SK-N-SH treated with all-trans-retinoic acid at 6 μM for 48 hours (cell line): ENCODE results near the gene ST3GAL4.

Experiments
- ATAC-seq: fragments of 200-7000 bp; cut with Tn5 transposase; 3 replicates; pipeline ENCODE4 v1.9.1; 2020; ENCODE audit warnings: mild to moderate bottlenecking, moderate library complexity
- ARNTL ChIP-seq: fragments of 450-650 bp; formaldehyde crosslinking; IDR thresholded peaks from 2 replicates; pipeline ENCODE4 v1.5.0; 2020; ENCODE audit warnings: low read depth, mild to moderate bottlenecking, moderate library complexity, borderline replicate concordance
- BACH2 ChIP-seq: fragments of 250-450 bp; sonication (Bioruptor Pico); IDR thresholded peaks from 2 replicates; pipeline ENCODE4 v1.9.0; 2021; ENCODE audit warnings: mild to moderate bottlenecking, borderline replicate concordance
- CSDC2 ChIP-seq: fragments of 250-450 bp; sonication (Bioruptor Pico); IDR thresholded peaks from 2 replicates; pipeline ENCODE4 v1.5.0; 2020; ENCODE audit warnings: mild to moderate bottlenecking, moderate library complexity
- ESRRG ChIP-seq: fragments of 250-450 bp; sonication (Bioruptor Pico); IDR thresholded peaks from 2 replicates; pipeline ENCODE4 v1.6.1; 2021; ENCODE audit warnings: mild to moderate bottlenecking
- ISL1 ChIP-seq: fragments of 250-450 bp; sonication (Bioruptor Pico); IDR thresholded peaks from 2 replicates; pipeline ENCODE4 v2.1.2; 2022; ENCODE audit warnings: mild to moderate bottlenecking, moderate library complexity
- OSR1 ChIP-seq: fragments of 250-450 bp; sonication (Bioruptor Pico); IDR thresholded peaks from 2 replicates; pipeline ENCODE4 v1.8.0; 2022; ENCODE audit warnings: moderate library complexity, mild to moderate bottlenecking, inconsistent platforms
- PPARA ChIP-seq: fragments of 250-450 bp; sonication (Bioruptor Pico); IDR thresholded peaks from 2 replicates; pipeline ENCODE4 v1.5.0; 2020; ENCODE audit warnings: mild to moderate bottlenecking, borderline replicate concordance
- RARB ChIP-seq: fragments of 250-450 bp; sonication (Bioruptor Pico); IDR thresholded peaks from 2 replicates; pipeline ENCODE4 v1.8.0; 2021; ENCODE audit warnings: mild to moderate bottlenecking, moderate library complexity
- SNAI2 ChIP-seq: fragments of 250-450 bp; sonication (Bioruptor Pico); IDR thresholded peaks from 2 replicates; pipeline ENCODE4 v1.5.0; 2020; ENCODE audit warnings: mild to moderate bottlenecking, moderate library complexity
- TCF4 ChIP-seq: fragments of 250-450 bp; sonication (Bioruptor Pico); IDR thresholded peaks from 2 replicates; pipeline ENCODE4 v1.8.0; 2021; ENCODE audit warnings: mild to moderate bottlenecking, moderate library complexity, borderline replicate concordance
- ZC3H10 ChIP-seq: fragments of 250-450 bp; sonication (Bioruptor Pico); IDR thresholded peaks from 2 replicates; pipeline ENCODE4 v1.5.1; 2021; ENCODE audit warnings: mild to moderate bottlenecking, moderate library complexity
- ZFP3 ChIP-seq: fragments of 250-450 bp; sonication (Bioruptor Pico); IDR thresholded peaks from 2 replicates; pipeline ENCODE4 v1.5.0; 2020; ENCODE audit warnings: mild to moderate bottlenecking, moderate library complexity
- ZFP30 ChIP-seq: fragments of 450-650 bp; formaldehyde crosslinking; IDR thresholded peaks from 2 replicates; pipeline ENCODE4 v1.5.0; 2022; ENCODE audit warnings: mild to moderate bottlenecking, moderate library complexity
- ZNF565 ChIP-seq: fragments of 450-650 bp; formaldehyde crosslinking; conservative IDR thresholded peaks from 2 replicates; pipeline ENCODE4 v1.5.0; 2020; ENCODE audit warnings: low read depth, mild to moderate bottlenecking, moderate library complexity
- ZNF70 ChIP-seq: fragments of 450-650 bp; formaldehyde crosslinking; IDR thresholded peaks from 2 replicates; pipeline ENCODE4 v1.5.0; 2020; ENCODE audit warnings: mild to moderate bottlenecking, moderate library complexity
- ZNF8 ChIP-seq: fragments of 450-650 bp; formaldehyde crosslinking; IDR thresholded peaks from 2 replicates; pipeline ENCODE4 v1.5.0; 2020; ENCODE audit warnings: mild to moderate bottlenecking, moderate library complexity
- TF ChIP-seq, protein P1 (sequence below): fragments of 250-450 bp; sonication (Bioruptor Pico); IDR thresholded peaks from 2 replicates; pipeline ENCODE4 v1.5.1; 2021; ENCODE audit warnings: mild to moderate bottlenecking, moderate library complexity
- TF ChIP-seq, protein P2 (sequence below): fragments of 250-450 bp; sonication (Bioruptor Pico); IDR thresholded peaks from 2 replicates; pipeline ENCODE4 v1.5.0; 2020; ENCODE audit warnings: mild to moderate bottlenecking, moderate library complexity
- TF ChIP-seq, protein P3 (sequence below): fragments of 250-450 bp; sonication (Bioruptor Pico); IDR thresholded peaks from 2 replicates; pipeline ENCODE4 v1.8.0; 2021; ENCODE audit warnings: low read depth, mild to moderate bottlenecking, moderate library complexity, borderline replicate concordance
- TF ChIP-seq, protein P4 (sequence below): fragments of 250-450 bp; sonication (Bioruptor Pico); IDR thresholded peaks from 2 replicates; pipeline ENCODE4 v1.5.1; 2020; ENCODE audit warnings: low read depth, mild to moderate bottlenecking, moderate library complexity

The ST3GAL4 gene

DNA sequence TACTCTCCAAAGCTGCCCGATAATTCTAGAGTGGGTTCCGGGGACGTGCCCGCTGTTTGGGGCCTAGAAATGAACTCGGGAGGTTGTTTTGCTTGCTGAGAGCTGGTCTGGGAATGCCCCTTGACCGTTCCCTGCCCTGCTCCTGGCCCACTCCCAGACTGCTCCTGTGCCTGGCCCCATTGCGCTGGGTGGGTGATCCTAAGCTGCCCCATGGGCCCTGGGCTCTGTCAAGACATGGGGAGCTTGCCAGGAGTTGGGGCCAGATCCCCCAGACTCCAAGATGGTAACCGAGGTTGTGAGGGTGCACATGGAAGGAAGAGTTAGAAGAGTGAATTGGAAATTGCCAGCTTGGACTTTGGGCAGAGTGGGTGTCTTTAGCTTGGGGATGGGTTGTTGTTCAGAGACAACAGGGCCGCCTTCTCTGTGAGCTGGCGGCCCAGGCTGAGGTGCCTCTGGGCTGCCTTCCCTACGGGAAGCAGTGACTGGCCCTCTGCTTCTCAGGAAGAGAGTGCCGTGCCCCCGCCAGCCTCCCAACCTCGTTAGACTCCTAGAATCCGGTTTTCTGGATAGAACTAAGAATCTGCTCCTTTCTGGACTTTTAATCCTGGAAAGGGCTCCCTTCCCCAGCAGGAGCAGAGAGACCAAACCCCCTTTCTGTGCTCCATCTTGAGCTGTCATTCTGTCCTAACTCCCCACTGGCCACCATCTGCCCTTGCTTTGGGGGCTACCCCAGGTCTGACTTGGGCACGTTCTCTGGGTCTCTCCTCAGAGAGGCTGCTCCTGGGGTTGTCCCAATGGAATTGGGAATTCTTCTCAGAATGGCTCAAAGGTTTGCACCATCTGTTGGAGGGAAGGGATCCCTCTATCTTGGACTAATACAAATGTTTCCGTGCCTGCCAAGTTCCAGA is 1.8 kb downstream of the ST3GAL4 start:
- no peak for ATAC-seq
- TF ChIP-seq RARB (no peak), BACH2 (CRISPR knock-in tag) (no peak), PPARA (CRISPR knock-in tag) (no peak), OSR1 (CRISPR knock-in tag) (no peak), ESRRG (CRISPR knock-in tag) (no peak), ARNTL (CRISPR knock-in tag) (no peak), ISL1 (CRISPR knock-in tag) (no peak), ZNF70 (CRISPR knock-in tag) (no peak), ZFP3 (no peak), ZNF565 (CRISPR knock-in tag) (no peak)
- TF ChIP-seq, protein P1, sequence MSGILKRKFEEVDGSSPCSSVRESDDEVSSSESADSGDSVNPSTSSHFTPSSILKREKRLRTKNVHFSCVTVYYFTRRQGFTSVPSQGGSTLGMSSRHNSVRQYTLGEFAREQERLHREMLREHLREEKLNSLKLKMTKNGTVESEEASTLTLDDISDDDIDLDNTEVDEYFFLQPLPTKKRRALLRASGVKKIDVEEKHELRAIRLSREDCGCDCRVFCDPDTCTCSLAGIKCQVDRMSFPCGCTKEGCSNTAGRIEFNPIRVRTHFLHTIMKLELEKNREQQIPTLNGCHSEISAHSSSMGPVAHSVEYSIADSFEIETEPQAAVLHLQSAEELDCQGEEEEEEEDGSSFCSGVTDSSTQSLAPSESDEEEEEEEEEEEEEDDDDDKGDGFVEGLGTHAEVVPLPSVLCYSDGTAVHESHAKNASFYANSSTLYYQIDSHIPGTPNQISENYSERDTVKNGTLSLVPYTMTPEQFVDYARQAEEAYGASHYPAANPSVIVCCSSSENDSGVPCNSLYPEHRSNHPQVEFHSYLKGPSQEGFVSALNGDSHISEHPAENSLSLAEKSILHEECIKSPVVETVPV (CRISPR knock-in tag): no peak

GRCh38 chr11:126357969-126358762 is 2.7 kb downstream of the ST3GAL4 start:
- ATAC-seq: no peak
- TF ChIP-seq OSR1 (CRISPR knock-in tag) (no peak), TCF4 (no peak), ESRRG (CRISPR knock-in tag) (no peak), BACH2 (CRISPR knock-in tag) (no peak), ARNTL (CRISPR knock-in tag) (no peak)

DNA sequence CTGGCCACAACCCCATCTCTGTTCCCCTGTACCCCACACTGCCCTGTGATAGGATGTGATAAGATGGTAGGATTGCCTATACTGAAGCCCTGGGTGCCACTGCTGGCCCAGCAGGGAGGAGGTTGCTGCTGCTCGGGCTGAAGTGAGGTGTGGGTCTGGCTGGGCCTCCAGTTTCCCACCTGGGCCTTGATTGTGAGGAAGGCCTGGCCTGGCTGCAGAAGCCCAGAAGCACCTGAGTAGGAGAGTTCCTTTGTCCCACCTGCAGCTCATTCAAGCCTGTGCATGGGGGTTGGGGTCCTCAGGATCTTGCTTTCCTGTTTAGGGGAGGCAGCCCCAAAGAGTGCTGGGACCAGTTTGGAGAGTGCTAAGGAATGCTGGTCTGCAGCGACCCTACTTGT is 3.3 kb downstream of the ST3GAL4 start:
- no peak for TF ChIP-seq CSDC2 (CRISPR knock-in tag)
- TF ChIP-seq, protein P2, sequence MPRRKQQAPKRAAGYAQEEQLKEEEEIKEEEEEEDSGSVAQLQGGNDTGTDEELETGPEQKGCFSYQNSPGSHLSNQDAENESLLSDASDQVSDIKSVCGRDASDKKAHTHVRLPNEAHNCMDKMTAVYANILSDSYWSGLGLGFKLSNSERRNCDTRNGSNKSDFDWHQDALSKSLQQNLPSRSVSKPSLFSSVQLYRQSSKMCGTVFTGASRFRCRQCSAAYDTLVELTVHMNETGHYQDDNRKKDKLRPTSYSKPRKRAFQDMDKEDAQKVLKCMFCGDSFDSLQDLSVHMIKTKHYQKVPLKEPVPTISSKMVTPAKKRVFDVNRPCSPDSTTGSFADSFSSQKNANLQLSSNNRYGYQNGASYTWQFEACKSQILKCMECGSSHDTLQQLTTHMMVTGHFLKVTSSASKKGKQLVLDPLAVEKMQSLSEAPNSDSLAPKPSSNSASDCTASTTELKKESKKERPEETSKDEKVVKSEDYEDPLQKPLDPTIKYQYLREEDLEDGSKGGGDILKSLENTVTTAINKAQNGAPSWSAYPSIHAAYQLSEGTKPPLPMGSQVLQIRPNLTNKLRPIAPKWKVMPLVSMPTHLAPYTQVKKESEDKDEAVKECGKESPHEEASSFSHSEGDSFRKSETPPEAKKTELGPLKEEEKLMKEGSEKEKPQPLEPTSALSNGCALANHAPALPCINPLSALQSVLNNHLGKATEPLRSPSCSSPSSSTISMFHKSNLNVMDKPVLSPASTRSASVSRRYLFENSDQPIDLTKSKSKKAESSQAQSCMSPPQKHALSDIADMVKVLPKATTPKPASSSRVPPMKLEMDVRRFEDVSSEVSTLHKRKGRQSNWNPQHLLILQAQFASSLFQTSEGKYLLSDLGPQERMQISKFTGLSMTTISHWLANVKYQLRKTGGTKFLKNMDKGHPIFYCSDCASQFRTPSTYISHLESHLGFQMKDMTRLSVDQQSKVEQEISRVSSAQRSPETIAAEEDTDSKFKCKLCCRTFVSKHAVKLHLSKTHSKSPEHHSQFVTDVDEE (CRISPR knock-in tag): no peak
- ATAC-seq: no peak

DNA sequence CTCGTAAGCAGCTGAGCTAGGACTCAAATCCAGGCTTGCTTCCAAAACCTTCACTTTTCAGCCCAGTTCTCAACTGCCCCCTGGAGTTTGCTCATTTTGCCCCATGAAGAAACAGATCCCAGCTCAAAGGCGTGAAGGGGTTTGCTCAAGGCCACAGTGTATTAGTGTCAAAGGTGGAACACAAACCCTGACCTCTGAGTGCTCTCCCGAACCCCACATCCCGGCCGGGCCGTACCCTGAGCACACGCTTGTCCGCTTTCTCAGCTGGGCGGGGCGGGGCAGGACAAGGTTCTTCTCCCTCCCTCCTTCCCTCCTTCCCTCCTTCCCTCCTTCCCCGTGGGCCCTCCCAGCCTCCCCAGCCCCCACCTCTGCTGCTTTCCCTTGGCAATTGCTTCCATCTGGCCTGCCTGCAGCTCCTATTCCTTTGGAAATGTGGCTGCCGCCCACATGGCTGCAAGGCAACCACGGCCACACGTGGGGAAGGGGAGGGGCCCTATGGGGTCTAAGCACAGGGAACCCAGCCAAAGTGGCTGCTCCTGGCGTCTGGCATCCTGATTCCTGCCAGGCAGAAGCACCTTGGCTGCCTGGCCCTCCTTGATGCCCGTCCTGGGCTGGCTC is 4.1 kb downstream of the ST3GAL4 start:
- TF ChIP-seq TCF4: peak; percentile 79; the same call in 1 of the 2 replicates
- TF ChIP-seq, protein P2 (CRISPR knock-in tag): no peak
- TF ChIP-seq, all 23 proteins: peak for 1
- ATAC-seq: peak; percentile 45

GRCh38 chr11:126360049-126360446 is 4.6 kb downstream of the ST3GAL4 start:
- ATAC-seq: no peak
- no peak for TF ChIP-seq BACH2 (CRISPR knock-in tag)
- no peak for TF ChIP-seq CSDC2 (CRISPR knock-in tag)
- no peak for TF ChIP-seq TCF4
- no peak for TF ChIP-seq ZNF8
- TF ChIP-seq ZFP30 (CRISPR knock-in tag): no peak
- no peak for TF ChIP-seq SNAI2 (CRISPR knock-in tag)
- TF ChIP-seq, protein P3, sequence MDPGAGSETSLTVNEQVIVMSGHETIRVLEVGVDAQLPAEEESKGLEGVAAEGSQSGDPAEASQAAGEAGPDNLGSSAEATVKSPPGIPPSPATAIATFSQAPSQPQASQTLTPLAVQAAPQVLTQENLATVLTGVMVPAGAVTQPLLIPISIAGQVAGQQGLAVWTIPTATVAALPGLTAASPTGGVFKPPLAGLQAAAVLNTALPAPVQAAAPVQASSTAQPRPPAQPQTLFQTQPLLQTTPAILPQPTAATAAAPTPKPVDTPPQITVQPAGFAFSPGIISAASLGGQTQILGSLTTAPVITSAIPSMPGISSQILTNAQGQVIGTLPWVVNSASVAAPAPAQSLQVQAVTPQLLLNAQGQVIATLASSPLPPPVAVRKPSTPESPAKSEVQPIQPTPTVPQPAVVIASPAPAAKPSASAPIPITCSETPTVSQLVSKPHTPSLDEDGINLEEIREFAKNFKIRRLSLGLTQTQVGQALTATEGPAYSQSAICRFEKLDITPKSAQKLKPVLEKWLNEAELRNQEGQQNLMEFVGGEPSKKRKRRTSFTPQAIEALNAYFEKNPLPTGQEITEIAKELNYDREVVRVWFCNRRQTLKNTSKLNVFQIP (CRISPR knock-in tag): no peak
- TF ChIP-seq ESRRG (CRISPR knock-in tag): no peak
- no peak for TF ChIP-seq ZC3H10 (CRISPR knock-in tag)
- no peak for TF ChIP-seq OSR1 (CRISPR knock-in tag)
- TF ChIP-seq PPARA (CRISPR knock-in tag): no peak
- TF ChIP-seq ZNF70 (CRISPR knock-in tag): no peak
- TF ChIP-seq, protein P4, sequence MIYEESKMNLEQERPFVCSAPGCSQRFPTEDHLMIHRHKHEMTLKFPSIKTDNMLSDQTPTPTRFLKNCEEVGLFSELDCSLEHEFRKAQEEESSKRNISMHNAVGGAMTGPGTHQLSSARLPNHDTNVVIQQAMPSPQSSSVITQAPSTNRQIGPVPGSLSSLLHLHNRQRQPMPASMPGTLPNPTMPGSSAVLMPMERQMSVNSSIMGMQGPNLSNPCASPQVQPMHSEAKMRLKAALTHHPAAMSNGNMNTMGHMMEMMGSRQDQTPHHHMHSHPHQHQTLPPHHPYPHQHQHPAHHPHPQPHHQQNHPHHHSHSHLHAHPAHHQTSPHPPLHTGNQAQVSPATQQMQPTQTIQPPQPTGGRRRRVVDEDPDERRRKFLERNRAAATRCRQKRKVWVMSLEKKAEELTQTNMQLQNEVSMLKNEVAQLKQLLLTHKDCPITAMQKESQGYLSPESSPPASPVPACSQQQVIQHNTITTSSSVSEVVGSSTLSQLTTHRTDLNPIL: no peak
